ENCODE measurements around the gene AUH.

AUH gene

GRCh38 chr9:91221332-91221731 lies 140.4 kb downstream of the AUH start:
- H3K4me1 ChIP-seq (ENCODE audit: control insufficient read depth in 5 of 5, insufficient read depth in 5 of 5, low read length in 5 of 5), result no peaks in the 10 kb centered on the region
- peaks cover 3 to 22% (median 9%) of the 10 kb centered on the region in 5 donors for H3K36me3 ChIP-seq (ENCODE audit: control insufficient read depth in 5 of 5, insufficient read depth in 5 of 5, low read length in 5 of 5)
- H3K27me3 ChIP-seq (ENCODE audit: control insufficient read depth in 5 of 5, insufficient read depth in 4 of 5, low read length in 5 of 5), result no peaks in the 10 kb centered on the region
- no peaks in the 10 kb centered on the region for H3K9me3 ChIP-seq (ENCODE audit: control insufficient read depth in 5 of 5, low read length in 5 of 5)
- no peak overlapping the region for H3K4me3 ChIP-seq (ENCODE audit: low read depth in 1 of 5, low read length in 5 of 5)
- no peak overlapping the region for H3K27ac ChIP-seq (ENCODE audit: low read depth, low read length)
- no peak overlapping the region for H3K9ac ChIP-seq (ENCODE audit: low read length in 5 of 5)

DNA sequence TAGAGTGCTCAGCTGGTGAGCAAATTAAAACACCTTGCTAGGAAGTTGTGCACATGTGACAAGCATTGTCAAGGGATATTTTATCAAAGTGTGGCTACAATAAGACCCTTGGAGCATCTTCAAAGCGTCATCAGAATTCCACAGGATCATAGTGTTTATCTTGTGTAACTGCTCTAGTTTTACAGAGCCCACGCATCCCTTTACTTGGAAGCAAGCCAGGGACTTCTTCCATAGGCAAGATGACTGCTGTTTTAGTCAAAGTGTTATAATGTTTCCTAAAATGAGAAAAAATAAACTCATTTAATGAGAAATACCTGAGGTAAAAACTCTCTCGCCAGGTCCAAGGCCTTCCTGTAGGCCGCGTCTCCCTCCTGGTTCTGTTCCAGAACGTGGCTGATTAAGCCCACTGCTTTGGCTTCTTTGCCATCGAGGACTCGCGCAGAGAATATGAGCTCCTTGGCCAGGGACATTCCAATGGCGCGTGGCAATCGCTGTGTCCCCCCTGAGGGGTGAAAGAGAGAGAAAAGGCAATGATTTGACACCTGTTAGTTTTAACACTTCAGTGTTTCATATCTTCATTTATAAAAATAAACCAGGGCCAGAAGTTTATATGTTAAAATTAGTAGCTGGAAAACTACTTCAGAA lies 141.1 kb downstream of the AUH start:
- no peaks in the 10 kb centered on the region for H3K4me1 ChIP-seq (ENCODE audit: control insufficient read depth in 5 of 5, insufficient read depth in 5 of 5, low read length in 5 of 5)
- no peak overlapping the region for H3K4me3 ChIP-seq (ENCODE audit: low read depth in 1 of 5, low read length in 5 of 5)
- no peak overlapping the region for H3K27ac ChIP-seq (ENCODE audit: low read depth, low read length)
- no peak overlapping the region for H3K9ac ChIP-seq (ENCODE audit: low read length in 5 of 5)
- H3K27me3 ChIP-seq (ENCODE audit: control insufficient read depth in 5 of 5, insufficient read depth in 4 of 5, low read length in 5 of 5), result no peaks in the 10 kb centered on the region
- H3K9me3 ChIP-seq (ENCODE audit: control insufficient read depth in 5 of 5, low read length in 5 of 5), result no peaks in the 10 kb centered on the region
- H3K36me3 ChIP-seq (ENCODE audit: control insufficient read depth in 5 of 5, insufficient read depth in 5 of 5, low read length in 5 of 5), result peaks cover 3 to 22% (median 9%) of the 10 kb centered on the region in 5 donors

DNA sequence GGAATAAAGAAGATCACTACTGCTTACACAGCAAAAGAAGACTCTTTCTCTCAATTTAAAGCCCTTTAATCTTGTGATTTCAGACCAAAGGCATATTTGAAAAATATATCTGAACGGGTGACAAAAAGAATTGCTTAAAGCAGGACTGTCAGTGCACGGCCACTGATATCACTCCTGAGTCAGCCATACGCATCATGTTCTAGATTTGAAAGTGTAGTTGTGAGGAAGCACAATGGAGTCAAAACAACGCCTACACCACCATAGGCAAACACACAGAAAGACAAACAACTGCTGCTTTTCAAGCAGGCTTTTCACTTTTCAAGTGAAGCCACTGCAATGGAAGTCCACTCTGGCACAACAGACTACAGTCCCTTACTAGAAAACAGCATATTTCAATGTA lies 141.7 kb downstream of the AUH start:
- Histone ChIP-seq H3K4me1 (ENCODE audit: control insufficient read depth in 5 of 5, insufficient read depth in 5 of 5, low read length in 5 of 5) (no peaks in the 10 kb centered on the region), H3K27ac (ENCODE audit: low read depth, low read length) (no peak overlapping the region), H3K9ac (ENCODE audit: low read length in 5 of 5) (no peak overlapping the region), H3K27me3 (ENCODE audit: control insufficient read depth in 5 of 5, insufficient read depth in 4 of 5, low read length in 5 of 5) (no peaks in the 10 kb centered on the region), H3K9me3 (ENCODE audit: control insufficient read depth in 5 of 5, low read length in 5 of 5) (no peaks in the 10 kb centered on the region), H3K36me3 (ENCODE audit: control insufficient read depth in 5 of 5, insufficient read depth in 5 of 5, low read length in 5 of 5) (peaks cover 3 to 22% (median 9%) of the 10 kb centered on the region in 5 donors), H3K4me3 (ENCODE audit: low read depth in 1 of 5, low read length in 5 of 5) (no peak overlapping the region)

GRCh38 chr9:91219557-91219956 lies 142.2 kb downstream of the AUH start:
- Histone ChIP-seq H3K27me3 (ENCODE audit: control insufficient read depth in 5 of 5, insufficient read depth in 4 of 5, low read length in 5 of 5) (no peaks in the 10 kb centered on the region), H3K27ac (ENCODE audit: low read depth, low read length) (no peak overlapping the region), H3K4me3 (ENCODE audit: low read depth in 1 of 5, low read length in 5 of 5) (no peak overlapping the region), H3K9ac (ENCODE audit: low read length in 5 of 5) (no peak overlapping the region), H3K4me1 (ENCODE audit: control insufficient read depth in 5 of 5, insufficient read depth in 5 of 5, low read length in 5 of 5) (no peaks in the 10 kb centered on the region), H3K36me3 (ENCODE audit: control insufficient read depth in 5 of 5, insufficient read depth in 5 of 5, low read length in 5 of 5) (peaks cover 3 to 22% (median 9%) of the 10 kb centered on the region in 5 donors), H3K9me3 (ENCODE audit: control insufficient read depth in 5 of 5, low read length in 5 of 5) (no peaks in the 10 kb centered on the region)

GRCh38 chr9:91217388-91217787 lies 144.3 kb downstream of the AUH start:
- Histone ChIP-seq H3K9me3 (ENCODE audit: control insufficient read depth in 5 of 5, low read length in 5 of 5) (no peaks in the 10 kb centered on the region), H3K9ac (ENCODE audit: low read length in 5 of 5) (no peak overlapping the region), H3K4me1 (ENCODE audit: control insufficient read depth in 5 of 5, insufficient read depth in 5 of 5, low read length in 5 of 5) (no peaks in the 10 kb centered on the region), H3K36me3 (ENCODE audit: control insufficient read depth in 5 of 5, insufficient read depth in 5 of 5, low read length in 5 of 5) (peaks cover 3 to 27% (median 12%) of the 10 kb centered on the region in 5 donors), H3K27ac (ENCODE audit: low read depth, low read length) (no peak overlapping the region), H3K27me3 (ENCODE audit: control insufficient read depth in 5 of 5, insufficient read depth in 4 of 5, low read length in 5 of 5) (no peaks in the 10 kb centered on the region), H3K4me3 (ENCODE audit: low read depth in 1 of 5, low read length in 5 of 5) (no peak overlapping the region)

- no peak overlapping the region for H3K9ac ChIP-seq (ENCODE audit: low read length in 5 of 5)
- no peaks in the 10 kb centered on the region for H3K27me3 ChIP-seq (ENCODE audit: control insufficient read depth in 5 of 5, insufficient read depth in 4 of 5, low read length in 5 of 5)
- no peaks in the 10 kb centered on the region for H3K9me3 ChIP-seq (ENCODE audit: control insufficient read depth in 5 of 5, low read length in 5 of 5)
- H3K36me3 ChIP-seq (ENCODE audit: control insufficient read depth in 5 of 5, insufficient read depth in 5 of 5, low read length in 5 of 5), result peaks cover 0 to 18% (median 9%) of the 10 kb centered on the region in 5 donors
- peaks cover 0 to 7% (median 2%) of the 10 kb centered on the region in 5 donors for H3K4me1 ChIP-seq (ENCODE audit: control insufficient read depth in 5 of 5, insufficient read depth in 5 of 5, low read length in 5 of 5)
- no peak overlapping the region for H3K27ac ChIP-seq (ENCODE audit: low read depth, low read length)
- H3K4me3 ChIP-seq (ENCODE audit: low read depth in 1 of 5, low read length in 5 of 5), result no peak overlapping the region
Observed at GRCh38 chr9:91214867-91215266, 146.9 kb downstream of the AUH start.

DNA sequence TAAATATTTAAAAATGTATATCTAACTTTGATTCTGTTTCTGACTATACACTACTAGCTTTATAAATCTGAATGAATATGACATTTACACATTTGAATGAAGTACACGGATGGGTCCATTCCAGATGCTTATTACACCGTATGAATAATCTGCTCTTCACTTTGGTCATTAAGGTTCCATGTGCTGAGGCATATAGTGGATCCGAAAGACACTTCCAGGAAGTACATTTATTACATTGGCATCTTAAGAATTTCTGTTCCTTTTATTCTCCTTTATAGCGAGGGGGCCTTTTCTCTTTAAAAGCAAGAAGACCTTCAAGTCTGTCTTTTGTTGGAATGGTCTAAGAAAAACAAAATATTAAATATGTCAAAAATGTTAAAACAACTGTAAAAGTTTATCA lies 147.6 kb downstream of the AUH start:
- Histone ChIP-seq H3K36me3 (ENCODE audit: control insufficient read depth in 5 of 5, insufficient read depth in 5 of 5, low read length in 5 of 5) (peaks cover 0 to 15% (median 9%) of the 10 kb centered on the region in 5 donors), H3K27ac (ENCODE audit: low read depth, low read length) (no peak overlapping the region), H3K27me3 (ENCODE audit: control insufficient read depth in 5 of 5, insufficient read depth in 4 of 5, low read length in 5 of 5) (no peaks in the 10 kb centered on the region), H3K4me3 (ENCODE audit: low read depth in 1 of 5, low read length in 5 of 5) (no peak overlapping the region), H3K4me1 (ENCODE audit: control insufficient read depth in 5 of 5, insufficient read depth in 5 of 5, low read length in 5 of 5) (peaks cover 0 to 7% (median 2%) of the 10 kb centered on the region in 5 donors), H3K9ac (ENCODE audit: low read length in 5 of 5) (no peak overlapping the region), H3K9me3 (ENCODE audit: control insufficient read depth in 5 of 5, low read length in 5 of 5) (no peaks in the 10 kb centered on the region)

DNA sequence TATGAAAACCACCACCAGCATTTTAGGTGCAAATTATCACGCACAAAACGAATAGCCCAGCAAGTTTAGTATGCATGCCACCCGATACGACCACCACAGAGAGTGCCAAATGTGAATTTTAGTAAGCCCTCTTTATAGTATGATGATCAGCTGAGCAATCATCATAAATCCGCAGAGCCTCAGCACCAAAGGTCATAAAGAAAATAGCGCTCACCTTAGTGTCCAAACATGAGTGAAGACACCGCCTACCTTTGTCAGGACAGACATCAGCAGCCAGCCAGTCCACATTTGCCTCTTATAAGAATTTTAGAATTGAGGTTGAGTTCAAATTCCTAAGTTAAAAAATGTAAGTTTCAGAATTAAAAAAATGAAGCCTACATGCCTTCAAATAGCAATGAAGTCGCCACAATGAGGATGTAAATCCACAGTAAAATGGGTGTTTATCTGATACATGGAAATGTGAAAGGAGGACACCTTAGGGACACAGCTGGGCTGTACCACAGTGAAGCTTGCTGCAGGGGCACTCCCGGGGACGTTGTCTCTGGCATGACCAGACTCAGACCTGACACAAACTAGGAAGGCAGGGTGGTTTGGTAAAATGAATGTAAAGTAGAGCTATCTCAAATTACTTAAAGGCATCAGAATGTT lies 149.0 kb downstream of the AUH start:
- no peaks in the 10 kb centered on the region for H3K9me3 ChIP-seq (ENCODE audit: control insufficient read depth in 5 of 5, low read length in 5 of 5)
- no peaks in the 10 kb centered on the region for H3K27me3 ChIP-seq (ENCODE audit: control insufficient read depth in 5 of 5, insufficient read depth in 4 of 5, low read length in 5 of 5)
- peaks cover 0 to 20% (median 15%) of the 10 kb centered on the region in 5 donors for H3K4me1 ChIP-seq (ENCODE audit: control insufficient read depth in 5 of 5, insufficient read depth in 5 of 5, low read length in 5 of 5)
- no peak overlapping the region for H3K9ac ChIP-seq (ENCODE audit: low read length in 5 of 5)
- H3K36me3 ChIP-seq (ENCODE audit: control insufficient read depth in 5 of 5, insufficient read depth in 5 of 5, low read length in 5 of 5), result peaks cover 0 to 10% (median 5%) of the 10 kb centered on the region in 5 donors
- no peak overlapping the region for H3K27ac ChIP-seq (ENCODE audit: low read depth, low read length)
- no peak overlapping the region for H3K4me3 ChIP-seq (ENCODE audit: low read depth in 1 of 5, low read length in 5 of 5)

GRCh38 chr9:91211919-91212318 lies 149.8 kb downstream of the AUH start:
- H3K27ac ChIP-seq (ENCODE audit: low read depth, low read length), result no peak overlapping the region
- peaks cover 3 to 27% (median 21%) of the 10 kb centered on the region in 5 donors for H3K4me1 ChIP-seq (ENCODE audit: control insufficient read depth in 5 of 5, insufficient read depth in 5 of 5, low read length in 5 of 5)
- no peak overlapping the region for H3K9ac ChIP-seq (ENCODE audit: low read length in 5 of 5)
- H3K27me3 ChIP-seq (ENCODE audit: control insufficient read depth in 5 of 5, insufficient read depth in 4 of 5, low read length in 5 of 5), result no peaks in the 10 kb centered on the region
- no peaks in the 10 kb centered on the region for H3K9me3 ChIP-seq (ENCODE audit: control insufficient read depth in 5 of 5, low read length in 5 of 5)
- H3K36me3 ChIP-seq (ENCODE audit: control insufficient read depth in 5 of 5, insufficient read depth in 5 of 5, low read length in 5 of 5), result peaks cover 0 to 5% (median 2%) of the 10 kb centered on the region in 5 donors
- H3K4me3 ChIP-seq (ENCODE audit: low read depth in 1 of 5, low read length in 5 of 5), result no peak overlapping the region

DNA sequence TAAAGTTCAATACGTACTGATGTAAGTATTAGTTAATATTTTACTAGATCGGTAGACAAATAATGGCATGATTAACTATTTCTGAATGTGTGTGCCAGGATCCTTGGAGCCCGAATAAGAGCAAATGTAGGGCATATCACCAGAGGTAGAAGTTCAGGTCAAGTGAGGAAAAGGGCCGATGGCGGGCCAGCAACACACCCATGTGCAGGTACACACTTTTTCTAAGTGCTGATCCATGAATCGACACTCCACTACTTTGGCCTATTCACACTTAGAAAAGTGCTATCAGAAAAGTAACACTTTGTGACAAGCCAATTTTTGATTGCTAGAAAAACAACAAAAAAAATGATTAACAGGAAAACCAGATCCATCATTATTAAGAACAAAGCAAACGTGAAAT lies 150.3 kb downstream of the AUH start:
- Histone ChIP-seq H3K4me1 (ENCODE audit: control insufficient read depth in 5 of 5, insufficient read depth in 5 of 5, low read length in 5 of 5) (peaks cover 3 to 27% (median 21%) of the 10 kb centered on the region in 5 donors), H3K36me3 (ENCODE audit: control insufficient read depth in 5 of 5, insufficient read depth in 5 of 5, low read length in 5 of 5) (peaks cover 0 to 5% (median 0%) of the 10 kb centered on the region in 5 donors), H3K9me3 (ENCODE audit: control insufficient read depth in 5 of 5, low read length in 5 of 5) (no peaks in the 10 kb centered on the region), H3K27ac (ENCODE audit: low read depth, low read length) (no peak overlapping the region), H3K9ac (ENCODE audit: low read length in 5 of 5) (no peak overlapping the region), H3K27me3 (ENCODE audit: control insufficient read depth in 5 of 5, insufficient read depth in 4 of 5, low read length in 5 of 5) (no peaks in the 10 kb centered on the region), H3K4me3 (ENCODE audit: low read depth in 1 of 5, low read length in 5 of 5) (no peak overlapping the region)
